HL-60 (cell line): ENCODE results near the gene TTC27.

Experiments
- CTCF ChIP-seq: IDR thresholded peaks from one replicate; pipeline ENCODE4 v1.5.1; 2011; ENCODE audit warnings: low read length, control low read depth, inconsistent platforms; ENCODE audit not compliant: insufficient read depth
- REST ChIP-seq: IDR thresholded peaks from 2 replicates; pipeline ENCODE4 v1.6.1; 2012; ENCODE audit warnings: low read depth; ENCODE audit not compliant: insufficient replicate concordance
- SPI1 ChIP-seq: IDR thresholded peaks from 2 replicates; pipeline ENCODE4 v1.6.1; 2012; ENCODE audit warnings: low read depth, mild to moderate bottlenecking, borderline replicate concordance

DNA sequence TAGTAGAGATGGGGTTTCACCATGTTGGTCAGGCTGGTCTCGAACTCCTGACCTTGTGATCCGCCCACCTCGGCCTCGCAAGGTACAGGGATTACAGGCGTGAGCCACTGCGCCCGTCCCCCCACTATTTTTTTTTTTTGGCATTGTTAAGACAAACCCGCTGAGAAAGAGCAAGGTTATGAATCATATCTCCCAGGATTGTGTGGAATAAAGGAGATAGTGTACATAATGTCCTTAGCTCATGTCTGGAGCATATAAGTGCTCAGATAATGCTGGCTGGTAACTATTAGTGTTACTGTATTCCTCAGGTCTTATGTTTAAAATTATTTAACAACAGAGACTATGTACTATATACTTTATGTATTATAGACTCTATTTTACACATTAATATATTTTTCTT is 36.0 kb downstream of the TTC27 start:
- TF ChIP-seq SPI1 (no peak), CTCF (no peak), REST (no peak)
